Karpas-422 (cell line): ENCODE measurements around the gene SYMPK. TPM values are rescaled to one million over a fixed set of nuclear protein-coding genes. Genes with fewer than 3 reads are reported as not detected.

Experiments used
- DNase-seq: peaks from one replicate; pipeline ENCODE4 v3.0.0-alpha.2; 2015
- H2AFZ ChIP-seq: fragments of 200-600 bp; sonication (generic); 2 replicates; pipeline ENCODE4 v1.6.1; 2014; ENCODE audit warnings: antibody characterized with exemption, low read length, mixed read lengths
- H3K27ac ChIP-seq: fragments of 200-600 bp; sonication (generic); 2 replicates; pipeline ENCODE4 v1.5.1; 2014; ENCODE audit warnings: mild to moderate bottlenecking, low read length, moderate library complexity
- H3K27me3 ChIP-seq: fragments of 200-600 bp; sonication (generic); 2 replicates; pipeline ENCODE4 v1.6.1; 2014; ENCODE audit warnings: low read length, mixed read lengths
- H3K36me3 ChIP-seq: fragments of 200-600 bp; sonication (generic); 2 replicates; pipeline ENCODE4 v1.6.1; 2014; ENCODE audit warnings: low read length, mixed read lengths; ENCODE audit not compliant: insufficient read depth
- H3K4me1 ChIP-seq: fragments of 200-600 bp; sonication (generic); 2 replicates; pipeline ENCODE4 v1.6.1; 2014; ENCODE audit warnings: mild to moderate bottlenecking, low read length, mixed read lengths
- H3K4me2 ChIP-seq: fragments of 200-600 bp; sonication (generic); 2 replicates; pipeline ENCODE4 v1.6.1; 2014; ENCODE audit warnings: low read length, low read depth, mild to moderate bottlenecking; ENCODE audit not compliant: poor library complexity, severe bottlenecking
- H3K4me3 ChIP-seq: fragments of 200-600 bp; sonication (generic); 2 replicates; pipeline ENCODE4 v1.5.1; 2014; ENCODE audit warnings: mild to moderate bottlenecking, antibody characterized with exemption, low read length, mixed read lengths
- H3K79me2 ChIP-seq: fragments of 200-600 bp; sonication (generic); 2 replicates; pipeline ENCODE4 v1.6.1; 2014; ENCODE audit warnings: mild to moderate bottlenecking, low read length, mixed read lengths
- H3K9ac ChIP-seq: fragments of 200-600 bp; sonication (generic); 2 replicates; pipeline ENCODE4 v1.6.0; 2014; ENCODE audit warnings: low read length
- H3K9me2 ChIP-seq: fragments of 200-600 bp; sonication (generic), shearing (Covaris generic); replicated peaks from 2 replicates; pipeline ENCODE4 v1.6.0; 2014; ENCODE audit warnings: mild to moderate bottlenecking, low read length, moderate library complexity; ENCODE audit not compliant: insufficient read depth
- H3K9me3 ChIP-seq: fragments of 300-700, 200-600 bp; sonication (generic); 2 replicates; pipeline ENCODE4 v1.6.1; 2014; ENCODE audit warnings: low read length, mixed read lengths
- H4K20me1 ChIP-seq: fragments of 200-600 bp; sonication (generic); 2 replicates; pipeline ENCODE4 v1.6.1; 2014; ENCODE audit warnings: mild to moderate bottlenecking, antibody characterized with exemption, low read length, low read depth; ENCODE audit not compliant: insufficient read depth
- total RNA-seq: library from RNA; depleted of rRNA; stranded (reverse); fragments of >200 nt; shearing (Covaris generic); gene quantifications from 2 replicates; pipeline ENCODE4 v1.2.3, GENCODE V29; 2014; ENCODE audit warnings: low replicate concordance

Gene SYMPK
- total RNA-seq, 1 experiment from 2014 or later = 28.3 TPM

DNA sequence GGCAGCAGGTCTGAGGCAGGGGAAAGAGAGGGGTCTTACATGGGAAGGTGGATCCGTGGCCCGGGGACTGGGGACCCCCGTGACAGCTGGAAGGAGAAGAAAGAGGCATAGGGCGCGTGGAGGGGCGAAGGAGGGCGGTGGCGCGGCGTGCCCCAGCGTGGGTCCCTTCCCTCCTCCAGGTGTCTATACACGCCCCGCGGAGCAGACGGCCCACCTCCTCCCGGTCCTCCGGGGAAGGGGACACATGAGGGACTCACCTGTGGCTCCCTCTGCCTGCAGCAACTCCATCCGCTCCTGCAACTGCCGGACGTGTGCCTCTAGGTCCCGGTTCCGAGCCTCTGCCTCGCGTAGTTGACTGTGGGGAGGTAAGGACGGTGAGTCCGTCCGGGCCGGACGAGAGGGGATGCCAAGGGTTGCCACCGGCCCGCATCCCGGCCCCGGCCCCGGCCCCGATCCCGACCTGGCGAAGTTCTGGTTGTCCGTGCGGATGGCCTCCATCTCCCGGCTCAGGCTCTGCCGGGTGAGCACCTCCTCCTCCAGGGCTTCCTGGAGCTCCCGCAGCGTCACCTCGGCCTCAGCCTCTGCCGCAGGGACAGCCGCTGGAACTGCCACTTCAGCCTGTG is 91.5 kb downstream of the SYMPK start:
- Histone ChIP-seq H3K27me3 (no peaks in the 10 kb centered on the region), H4K20me1 (0 out of 2 replicates have a peak, but pooled peaks cover 4% of the 10 kb centered on the region), H3K36me3 (no peaks in the 10 kb centered on the region), H3K9me3 (no peaks in the 10 kb centered on the region), H2AFZ (no peak overlapping the region), H3K9ac (peak overlapping the region; percentile 45; the same call in 1 of the 2 replicates), H3K4me2 (peak overlapping the region; percentile 87), H3K4me1 (peaks cover 24% of the 10 kb centered on the region), H3K4me3 (no peak overlapping the region), H3K9me2 (no peaks in the 10 kb centered on the region), H3K79me2 (no peaks in the 10 kb centered on the region), H3K27ac (no peak overlapping the region)
- DNase-seq = no peak

DNA sequence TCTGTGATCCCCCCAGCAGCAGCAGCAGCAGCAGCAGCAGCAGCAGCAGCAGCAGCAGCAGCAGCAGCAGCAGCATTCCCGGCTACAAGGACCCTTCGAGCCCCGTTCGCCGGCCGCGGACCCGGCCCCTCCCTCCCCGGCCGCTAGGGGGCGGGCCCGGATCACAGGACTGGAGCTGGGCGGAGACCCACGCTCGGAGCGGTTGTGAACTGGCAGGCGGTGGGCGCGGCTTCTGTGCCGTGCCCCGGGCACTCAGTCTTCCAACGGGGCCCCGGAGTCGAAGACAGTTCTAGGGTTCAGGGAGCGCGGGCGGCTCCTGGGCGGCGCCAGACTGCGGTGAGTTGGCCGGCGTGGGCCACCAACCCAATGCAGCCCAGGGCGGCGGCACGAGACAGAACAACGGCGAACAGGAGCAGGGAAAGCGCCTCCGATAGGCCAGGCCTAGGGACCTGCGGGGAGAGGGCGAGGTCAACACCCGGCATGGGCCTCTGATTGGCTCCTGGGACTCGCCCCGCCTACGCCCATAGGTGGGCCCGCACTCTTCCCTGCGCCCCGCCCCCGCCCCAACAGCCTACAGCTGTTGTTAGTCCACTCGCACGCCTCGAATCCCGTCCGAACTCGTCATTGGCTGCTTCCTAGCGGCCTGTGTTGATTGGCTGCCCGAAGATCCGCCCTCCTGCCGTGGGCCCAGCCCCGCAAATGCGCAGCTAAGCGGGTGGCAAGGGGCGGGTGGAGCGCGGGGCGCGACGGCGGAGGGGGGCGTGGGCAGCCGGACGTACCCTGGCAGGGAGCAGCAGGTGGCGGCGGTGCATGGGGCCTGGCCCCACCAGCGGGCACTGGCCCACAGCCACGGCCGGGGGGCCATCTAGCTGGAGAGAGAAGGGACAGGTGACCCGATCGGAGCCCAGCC is 92.5 kb downstream of the SYMPK start:
- Histone ChIP-seq H3K4me3 (peak overlapping the region; percentile 62), H3K4me2 (peak overlapping the region; percentile 87), H3K79me2 (no peaks in the 10 kb centered on the region), H2AFZ (no peak overlapping the region), H3K9me3 (no peaks in the 10 kb centered on the region), H3K27ac (peak overlapping the region; percentile 64), H3K9me2 (no peaks in the 10 kb centered on the region), H3K4me1 (peaks cover 24% of the 10 kb centered on the region), H3K9ac (peak overlapping the region; percentile 70), H3K27me3 (no peaks in the 10 kb centered on the region), H3K36me3 (no peaks in the 10 kb centered on the region), H4K20me1 (0 out of 2 replicates have a peak, but pooled peaks cover 4% of the 10 kb centered on the region)
- DNase-seq = peak; percentile 99

DNA sequence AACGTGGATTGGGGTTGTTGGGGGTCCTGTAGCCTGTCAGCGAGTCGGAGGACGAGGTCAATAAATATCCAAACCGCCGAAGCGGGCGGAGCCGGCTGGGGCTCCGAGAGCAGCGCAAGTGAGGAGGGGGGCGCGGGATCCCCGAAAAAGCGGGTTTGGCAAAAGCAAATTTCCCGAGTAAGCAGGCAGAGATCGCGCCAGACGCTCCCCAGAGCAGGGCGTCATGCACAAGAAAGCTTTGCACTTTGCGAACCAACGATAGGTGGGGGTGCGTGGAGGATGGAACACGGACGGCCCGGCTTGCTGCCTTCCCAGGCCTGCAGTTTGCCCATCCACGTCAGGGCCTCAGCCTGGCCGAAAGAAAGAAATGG is 93.1 kb downstream of the SYMPK start:
- Histone ChIP-seq H3K4me3 (peak overlapping the region; percentile 62), H4K20me1 (0 out of 2 replicates have a peak, but pooled peaks cover 4% of the 10 kb centered on the region), H3K79me2 (no peaks in the 10 kb centered on the region), H3K4me1 (peaks cover 24% of the 10 kb centered on the region), H3K9me2 (no peaks in the 10 kb centered on the region), H3K27me3 (no peaks in the 10 kb centered on the region), H3K27ac (peak overlapping the region; percentile 64), H3K9ac (peak overlapping the region; percentile 70), H2AFZ (no peak overlapping the region), H3K36me3 (no peaks in the 10 kb centered on the region), H3K4me2 (peak overlapping the region; percentile 87), H3K9me3 (no peaks in the 10 kb centered on the region)
- peak; percentile 70 for DNase-seq

DNA sequence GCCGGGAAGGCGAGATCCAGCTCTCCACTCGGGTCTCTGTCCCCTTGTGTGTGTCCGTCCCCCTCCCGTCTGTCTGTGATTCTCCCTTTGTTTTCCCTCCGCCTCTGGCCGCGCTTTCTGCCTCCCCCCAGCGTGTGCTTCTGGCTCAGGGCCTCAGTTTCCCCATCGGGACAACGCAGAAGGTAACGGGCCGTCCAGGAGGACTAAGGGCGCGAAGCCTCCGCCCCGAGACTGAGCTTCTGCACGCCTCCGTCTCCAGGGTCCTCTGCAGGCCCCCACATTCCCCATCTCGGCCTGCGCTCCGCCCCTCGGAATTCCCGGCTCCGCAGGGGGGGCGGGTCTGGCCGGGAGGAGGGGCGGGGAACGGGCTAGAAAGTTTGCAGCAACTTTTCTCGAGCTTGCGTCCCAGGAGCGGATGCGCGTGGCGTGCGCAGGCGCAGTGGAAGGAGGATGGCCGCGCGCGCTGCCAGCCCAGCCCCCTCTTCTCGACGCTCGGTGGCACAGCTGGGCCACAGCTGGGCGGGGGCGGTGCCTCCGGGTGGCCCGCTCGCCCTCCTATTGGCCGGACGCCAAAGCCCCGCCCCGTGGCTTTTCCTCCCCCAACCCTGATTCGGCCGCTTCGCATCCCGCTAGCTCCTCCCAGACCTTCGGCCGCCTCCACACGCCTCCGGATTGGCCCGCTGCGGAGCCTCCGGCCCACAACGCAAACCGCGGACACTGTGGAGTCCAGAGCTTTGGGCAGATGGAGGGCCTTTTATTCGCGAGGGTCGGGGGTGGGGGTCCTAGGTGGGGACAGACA is 93.8 kb downstream of the SYMPK start, which contains the start of gene SIX5:
TSS of gene SIX5 (minus strand) at position 269 of the 799 bp plus-strand sequence. CDS start 408 bp downstream, outside the sequence.
- 0 out of 2 replicates have a peak, but pooled peaks cover 4% of the 10 kb centered on the region for H4K20me1 ChIP-seq
- H3K27ac ChIP-seq = peak within 1 kb of the TSS; percentile 72
- H3K79me2 ChIP-seq = no peaks in the 10 kb centered on the region
- peak within 1 kb of the TSS; percentile 32; the same call in 1 of the 2 replicates for H2AFZ ChIP-seq
- H3K4me3 ChIP-seq = peak within 1 kb of the TSS; percentile 95
- no peaks in the 10 kb centered on the region for H3K27me3 ChIP-seq
- no peaks in the 10 kb centered on the region for H3K9me2 ChIP-seq
- H3K4me2 ChIP-seq = peak within 1 kb of the TSS; percentile 100
- peak; percentile 99 for DNase-seq
- no peaks in the 10 kb centered on the region for H3K9me3 ChIP-seq
- peaks cover 24% of the 10 kb centered on the region for H3K4me1 ChIP-seq
- H3K9ac ChIP-seq = peak within 1 kb of the TSS; percentile 95
- no peaks in the 10 kb centered on the region for H3K36me3 ChIP-seq

DNA sequence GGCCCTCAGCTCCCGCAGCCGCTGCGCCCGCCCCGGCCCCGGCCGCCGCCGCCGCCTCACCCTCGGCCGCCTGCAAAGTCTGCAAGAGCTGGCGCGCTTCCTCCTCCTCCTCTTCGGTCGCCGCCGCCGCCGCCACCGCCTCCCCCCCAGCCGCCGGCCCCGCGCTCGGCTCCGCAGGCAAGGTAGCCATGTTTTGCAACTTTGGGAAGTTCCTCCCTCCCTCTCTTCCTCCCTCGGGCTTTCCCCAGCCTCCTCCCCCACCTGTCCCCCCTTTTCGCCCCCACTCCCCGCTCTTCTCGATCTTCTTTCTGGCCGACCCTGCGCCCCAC is 94.3 kb downstream of the SYMPK start:
- H3K4me2 ChIP-seq = peak overlapping the region; percentile 100
- peak overlapping the region; percentile 32; the same call in 1 of the 2 replicates for H2AFZ ChIP-seq
- H3K36me3 ChIP-seq = no peaks in the 10 kb centered on the region
- no peaks in the 10 kb centered on the region for H3K9me3 ChIP-seq
- H3K9me2 ChIP-seq = no peaks in the 10 kb centered on the region
- 0 out of 2 replicates have a peak, but pooled peaks cover 4% of the 10 kb centered on the region for H4K20me1 ChIP-seq
- H3K27me3 ChIP-seq = no peaks in the 10 kb centered on the region
- peaks cover 24% of the 10 kb centered on the region for H3K4me1 ChIP-seq
- peak overlapping the region; percentile 72 for H3K27ac ChIP-seq
- peak overlapping the region; percentile 95 for H3K9ac ChIP-seq
- peak overlapping the region; percentile 95 for H3K4me3 ChIP-seq
- DNase-seq = peak; percentile 82
- H3K79me2 ChIP-seq = no peaks in the 10 kb centered on the region

DNA sequence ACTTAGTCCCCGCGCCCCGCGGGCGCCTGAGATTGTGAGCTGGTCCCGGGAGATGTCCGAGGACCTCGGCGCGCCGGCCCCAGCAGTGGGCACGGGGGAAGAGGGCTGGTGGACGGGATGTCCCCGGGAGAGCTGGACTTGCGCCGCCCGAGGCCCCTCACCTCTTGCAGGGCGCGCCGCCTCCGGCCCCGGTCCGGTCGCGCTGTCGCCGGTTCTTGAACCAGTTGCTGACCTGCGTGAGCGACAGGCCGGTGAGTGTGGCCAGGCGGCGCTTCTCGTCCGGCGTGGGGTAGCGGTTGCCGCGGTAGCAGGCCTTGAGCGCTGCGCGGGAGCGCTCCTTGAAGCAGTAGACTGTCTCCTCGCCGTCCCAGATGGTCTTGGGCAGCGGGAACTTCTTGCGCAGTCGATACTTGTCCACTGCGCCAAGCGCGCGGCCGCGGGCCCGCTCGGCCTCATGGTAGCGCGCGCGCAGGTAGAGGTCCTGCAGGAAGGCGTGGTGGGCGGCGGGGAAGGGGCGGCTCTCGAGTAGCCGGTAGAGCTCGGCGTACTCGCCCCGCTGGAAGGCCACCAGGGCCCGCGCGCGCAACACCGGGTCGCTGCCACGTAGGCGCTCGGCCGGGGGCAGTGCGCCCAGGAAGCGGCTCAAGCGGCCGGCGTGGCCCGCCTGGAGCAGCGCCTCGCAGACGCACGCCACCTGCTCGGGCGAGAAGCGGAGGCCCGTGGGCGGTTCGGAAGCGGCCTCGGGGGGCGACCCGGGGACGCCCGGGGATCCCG is 94.9 kb downstream of the SYMPK start:
- Histone ChIP-seq H2AFZ (no peak overlapping the region), H3K36me3 (no peaks in the 10 kb centered on the region), H3K9me3 (no peaks in the 10 kb centered on the region), H3K4me1 (peaks cover 24% of the 10 kb centered on the region), H4K20me1 (0 out of 2 replicates have a peak, but pooled peaks cover 4% of the 10 kb centered on the region), H3K9ac (peak overlapping the region; percentile 95), H3K9me2 (no peaks in the 10 kb centered on the region), H3K79me2 (no peaks in the 10 kb centered on the region), H3K4me3 (peak overlapping the region; percentile 95), H3K4me2 (peak overlapping the region; percentile 100), H3K27ac (no peak overlapping the region), H3K27me3 (no peaks in the 10 kb centered on the region)
- DNase-seq = no peak

DNA sequence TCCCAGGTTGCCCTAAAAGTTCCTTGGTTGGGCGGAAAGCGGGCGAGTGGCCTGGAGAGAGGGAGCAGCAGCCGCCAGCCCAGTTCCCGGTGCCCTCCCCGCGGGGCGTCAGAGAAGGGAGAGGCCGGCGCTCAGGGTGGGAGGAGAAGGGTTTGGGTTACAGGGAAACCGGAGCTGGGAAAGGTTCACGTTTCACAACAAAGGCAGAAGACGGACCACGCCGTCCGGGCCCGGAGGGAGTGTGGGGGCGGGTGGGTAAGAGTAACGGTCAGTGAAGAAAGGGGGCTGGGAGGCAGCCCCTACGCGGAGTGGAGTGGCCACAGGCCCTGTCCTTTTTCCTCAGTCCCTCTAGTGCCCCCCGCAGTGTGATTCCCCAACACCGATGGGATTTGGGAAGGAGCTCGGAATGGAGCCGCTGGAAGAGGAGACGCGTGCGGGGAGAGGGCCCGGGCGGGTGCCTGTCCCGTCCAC is 95.5 kb downstream of the SYMPK start:
- DNase-seq = no peak
- no peaks in the 10 kb centered on the region for H3K36me3 ChIP-seq
- no peaks in the 10 kb centered on the region for H3K79me2 ChIP-seq
- no peaks in the 10 kb centered on the region for H3K9me2 ChIP-seq
- no peaks in the 10 kb centered on the region for H3K27me3 ChIP-seq
- no peak overlapping the region for H3K27ac ChIP-seq
- no peak overlapping the region for H3K9ac ChIP-seq
- H3K4me1 ChIP-seq = peaks cover 24% of the 10 kb centered on the region
- no peak overlapping the region for H3K4me3 ChIP-seq
- no peaks in the 10 kb centered on the region for H3K9me3 ChIP-seq
- H4K20me1 ChIP-seq = 0 out of 2 replicates have a peak, but pooled peaks cover 4% of the 10 kb centered on the region
- no peak overlapping the region for H2AFZ ChIP-seq
- no peak overlapping the region for H3K4me2 ChIP-seq
